Heart right ventricle (tissue), 16 donors: Measurements from ENCODE around the gene RET. TPM values are rescaled to one million over a fixed set of nuclear protein-coding genes. Genes with fewer than 3 reads are reported as not detected.

Experiments
- ATAC-seq, 8 donors: fragments of 200-7000 bp; cut with Tn5 transposase; one replicate each; pipeline ENCODE4 v1.9.1; 2020; ENCODE audit warnings: mild to moderate bottlenecking in 8 of 8, moderate library complexity in 8 of 8, moderate number of reproducible peaks in 1 of 8
- DNase-seq, 2 donors: peaks; one replicate each; pipeline ENCODE4 v3.0.0-alpha.2; 2020
- H3K27ac ChIP-seq, 10 donors: fragments of 200-600 bp; sonication (generic) in 2 of 10; one replicate each; pipeline versions ENCODE4 v1.5.0 to v1.8.0; 2020 to 2022; ENCODE audit warnings: mild to moderate bottlenecking in 3 of 10
- H3K27me3 ChIP-seq, 7 donors: fragments of 200-600 bp; one replicate each; pipeline ENCODE4 v1.8.0; 2021 to 2022; ENCODE audit warnings: mild to moderate bottlenecking in 2 of 7
- H3K36me3 ChIP-seq, 9 donors: fragments of 200-600 bp; sonication (generic) in 1 of 9; one replicate each; pipeline versions ENCODE4 v1.5.0 to v1.8.0; 2020 to 2022; ENCODE audit warnings: mild to moderate bottlenecking in 2 of 9
- H3K4me1 ChIP-seq, 9 donors: fragments of 200-600 bp; sonication (generic) in 1 of 9; one replicate each; pipeline versions ENCODE4 v1.5.0 to v1.8.0; 2020 to 2022; ENCODE audit warnings: mild to moderate bottlenecking in 4 of 9
- H3K4me3 ChIP-seq, 10 donors: fragments of 200-600 bp; sonication (generic) in 2 of 10; one replicate each; pipeline versions ENCODE4 v1.5.0 to v1.8.0; 2020 to 2022; ENCODE audit warnings: mild to moderate bottlenecking in 7 of 10, moderate library complexity in 2 of 10
- H3K9me3 ChIP-seq, 11 donors: fragments of 200-600 bp in 10 of 11; sonication (generic) in 2 of 11; one replicate each; pipeline versions ENCODE4 v1.5.0 to v1.8.0; 2013 to 2022; ENCODE audit warnings: mild to moderate bottlenecking in 2 of 11, control low read depth in 1 of 11, moderate library complexity in 1 of 11
- WGBS, 2 donors: extraction: QIAGEN DNeasy Blood & Tissue Kit; methylation state at CpG; one replicate each; pipeline ENCODE4 v1.1.7; 2013; ENCODE audit warnings: inconsistent platforms in 1 of 2; 5-methylcytosine and 5-hydroxymethylcytosine counted together
- intact Hi-C, 10 donors: fragments of 100-400 bp; cut with DNase I; formaldehyde crosslinking; loops; one replicate each; pipeline versions ENCODE4 v1.11.1 to v1.14.2; 2022
- polyA plus RNA-seq, 2 donors: library from polyadenylated mRNA; stranded (reverse); fragments of 200-250 nt; gene quantifications; one replicate each; pipeline ENCODE4 v1.2.3, GENCODE V29; 2013
- total RNA-seq, 10 donors: library from RNA; stranded (reverse); fragmentation: NEBNext Ultra II Directional in 3 of 10; extraction: Animal tissue kit (Norgen Biotek cat#: 25700) in 3 of 10; gene quantifications; one replicate each; pipeline versions ENCODE4 v1.2.1 to v1.2.4, GENCODE V29; 2021 to 2023
- TF ChIP-seq, protein P1 (sequence below), 9 donors: fragments of 200-600 bp; sonication (generic) in 2 of 9; IDR thresholded peaks; one replicate each; pipeline versions ENCODE4 v1.5.0 to v1.8.0; 2021 to 2022; ENCODE audit warnings: antibody characterized with exemption in 9 of 9, mild to moderate bottlenecking in 5 of 9, moderate library complexity in 1 of 9
- donor health status: Arrhythmogenic right ventricular cardiomyopathy.
- donor health status: ischemic (EF 13 %, LVEDD 7.1; RV severe dilation, severe dysfunction).
- donor health status: healthy with polysubstance abuse.
- donor health status: DM: no; HTN: yes; CAD: no.
- donor health status: DM: no; HTN: no; CAD: no.
- donor health status: ischemic (EF 25% LVEDD 6.9; RV normal size, moderate dysfunction).
- donor health status: ischemic (EF 25% LVEDD 5.7; RV mildly dilated, moderate dysfunction).
- donor health status: healthy.
- donor health status: DM: yes; HTN: yes; CAD: no.
- donor health status: Ischemic cardiomyopathy.
- donor health status: ischemic (EF 35%, LVEDD 5.7; RV mildly dilated, moderate dysfunction).
- donor health status: nonischemic (EF 11% LVEDD 7.7; RV severe dilation, severe dysfunction).
- donor health status: DM: yes; HTN: yes; CAD: no.
- donor health status: PGD.
- donor health status: ischemic (EF 29% LVEDD 5.4; RV normal size, mild dysfunction).
- donor health status: nonischemic (EF 23%, LVEDD 6.1; RV moderate dilation, normal function).

RET gene
- total and polyA plus RNA-seq, 12 donors, result 0.38 to 2.6 (median 1.2) TPM

DNA sequence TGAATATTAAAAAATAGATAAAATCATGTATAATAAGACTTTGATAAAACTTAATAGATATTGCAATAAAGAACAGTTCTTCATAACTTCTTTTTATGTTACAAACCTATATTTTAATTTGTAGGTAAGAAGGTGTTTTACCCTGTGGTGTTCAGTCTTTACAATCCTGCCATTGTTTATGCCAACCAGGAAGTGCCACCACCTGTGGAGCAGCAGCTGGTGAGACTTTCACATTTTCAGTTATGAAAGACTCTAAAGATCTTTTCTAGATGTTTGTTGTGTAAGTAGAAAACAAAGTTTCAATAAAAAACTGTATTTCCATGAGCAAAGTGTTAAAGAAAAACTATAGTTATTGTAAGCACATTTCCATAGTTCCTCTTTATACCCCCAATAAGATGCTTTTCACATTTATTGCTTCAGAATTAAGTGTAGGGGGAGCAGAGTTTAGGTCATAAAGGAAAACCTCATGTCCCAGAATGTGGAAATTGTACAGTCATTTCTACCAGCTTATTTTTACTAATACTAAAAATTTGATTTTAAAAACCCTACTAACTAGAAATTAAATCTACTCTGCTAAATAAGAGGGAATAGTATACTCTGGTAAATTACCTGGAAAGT is 90.1 kb downstream of the RET start:
- ATAC-seq, result no peak
- intact Hi-C loops, result no loop called here
- TF ChIP-seq, protein P1, sequence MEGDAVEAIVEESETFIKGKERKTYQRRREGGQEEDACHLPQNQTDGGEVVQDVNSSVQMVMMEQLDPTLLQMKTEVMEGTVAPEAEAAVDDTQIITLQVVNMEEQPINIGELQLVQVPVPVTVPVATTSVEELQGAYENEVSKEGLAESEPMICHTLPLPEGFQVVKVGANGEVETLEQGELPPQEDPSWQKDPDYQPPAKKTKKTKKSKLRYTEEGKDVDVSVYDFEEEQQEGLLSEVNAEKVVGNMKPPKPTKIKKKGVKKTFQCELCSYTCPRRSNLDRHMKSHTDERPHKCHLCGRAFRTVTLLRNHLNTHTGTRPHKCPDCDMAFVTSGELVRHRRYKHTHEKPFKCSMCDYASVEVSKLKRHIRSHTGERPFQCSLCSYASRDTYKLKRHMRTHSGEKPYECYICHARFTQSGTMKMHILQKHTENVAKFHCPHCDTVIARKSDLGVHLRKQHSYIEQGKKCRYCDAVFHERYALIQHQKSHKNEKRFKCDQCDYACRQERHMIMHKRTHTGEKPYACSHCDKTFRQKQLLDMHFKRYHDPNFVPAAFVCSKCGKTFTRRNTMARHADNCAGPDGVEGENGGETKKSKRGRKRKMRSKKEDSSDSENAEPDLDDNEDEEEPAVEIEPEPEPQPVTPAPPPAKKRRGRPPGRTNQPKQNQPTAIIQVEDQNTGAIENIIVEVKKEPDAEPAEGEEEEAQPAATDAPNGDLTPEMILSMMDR (IDR thresholded peaks at IDR 0.05), result no peak
- peaks cover 0 to 92% (median under 1%) of the 10 kb centered on the region in 9 donors for H3K36me3 ChIP-seq
- peaks cover 0 to 28% (median 0%) of the 10 kb centered on the region in 9 donors for H3K4me1 ChIP-seq
- no peaks in the 10 kb centered on the region for H3K9me3 ChIP-seq
- H3K27me3 ChIP-seq, result no peaks in the 10 kb centered on the region
- no peak overlapping the region for H3K27ac ChIP-seq
- no peak overlapping the region for H3K4me3 ChIP-seq
- DNase-seq, result no peak

DNA sequence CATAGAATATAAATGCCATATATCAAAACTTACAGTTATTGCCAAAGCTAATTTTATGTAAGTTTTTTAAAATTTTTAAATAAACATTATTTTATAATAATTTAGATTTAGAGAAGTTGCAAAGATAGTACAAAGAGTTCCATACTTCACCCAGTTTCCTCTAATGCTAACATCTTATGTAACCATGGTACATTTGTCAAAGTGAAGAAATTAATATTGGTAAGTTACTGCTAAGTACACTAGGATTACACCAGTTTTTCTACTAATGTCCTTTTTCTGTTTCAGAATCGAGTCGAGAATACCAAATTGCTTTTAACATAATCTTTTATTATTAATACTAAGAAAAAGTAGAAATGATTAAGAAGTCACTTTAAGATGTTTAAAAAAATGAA is 90.6 kb downstream of the RET start:
- no peak for DNase-seq
- Histone ChIP-seq H3K9me3 (no peaks in the 10 kb centered on the region), H3K4me3 (no peak overlapping the region), H3K36me3 (peaks cover 0 to 92% (median 0%) of the 10 kb centered on the region in 9 donors), H3K27me3 (no peaks in the 10 kb centered on the region), H3K4me1 (peaks cover 0 to 31% (median 0%) of the 10 kb centered on the region in 9 donors), H3K27ac (no peak overlapping the region)
- WGBS, 2 donors, result 69 to 100% methylated on average over 2 of the region's 2 CpGs
- ATAC-seq, result no peak
- intact Hi-C loops, result no loop called here
- TF ChIP-seq, protein P1 (IDR thresholded peaks at IDR 0.05), result no peak

DNA sequence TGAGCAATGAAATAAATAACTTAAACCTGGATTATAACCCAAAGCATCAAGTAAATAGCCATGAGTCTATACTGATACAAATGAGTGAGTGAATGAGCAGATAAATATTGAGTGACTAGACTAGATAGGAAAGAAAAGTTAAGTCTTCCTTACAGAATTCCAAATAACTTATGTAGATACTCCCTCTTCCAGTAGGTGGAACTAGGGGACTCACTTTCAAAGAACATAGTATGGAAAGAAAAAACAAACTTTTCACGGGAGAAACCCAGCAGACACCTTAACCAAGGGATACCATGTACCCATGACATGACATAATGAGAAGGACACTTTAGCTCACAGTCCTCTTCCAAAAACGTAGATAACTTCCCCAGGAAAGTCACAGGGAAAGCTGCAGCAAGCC is 93.6 kb downstream of the RET start:
- no peaks in the 10 kb centered on the region for H3K27me3 ChIP-seq
- peaks cover 0 to 86% (median 3%) of the 10 kb centered on the region in 9 donors for H3K36me3 ChIP-seq
- no peak overlapping the region for H3K4me3 ChIP-seq
- intact Hi-C loops, result no loop called here
- H3K27ac ChIP-seq, result peak overlapping the region in 1 of 10 donors; percentile 22
- DNase-seq, result no peak
- TF ChIP-seq, protein P1 (IDR thresholded peaks at IDR 0.05), result no peak
- 58 to 84% methylated on average over 2 of the region's 2 CpGs for WGBS, 2 donors
- H3K9me3 ChIP-seq, result no peaks in the 10 kb centered on the region
- no peak for ATAC-seq
- H3K4me1 ChIP-seq, result peaks cover 0 to 36% (median 0%) of the 10 kb centered on the region in 9 donors

DNA sequence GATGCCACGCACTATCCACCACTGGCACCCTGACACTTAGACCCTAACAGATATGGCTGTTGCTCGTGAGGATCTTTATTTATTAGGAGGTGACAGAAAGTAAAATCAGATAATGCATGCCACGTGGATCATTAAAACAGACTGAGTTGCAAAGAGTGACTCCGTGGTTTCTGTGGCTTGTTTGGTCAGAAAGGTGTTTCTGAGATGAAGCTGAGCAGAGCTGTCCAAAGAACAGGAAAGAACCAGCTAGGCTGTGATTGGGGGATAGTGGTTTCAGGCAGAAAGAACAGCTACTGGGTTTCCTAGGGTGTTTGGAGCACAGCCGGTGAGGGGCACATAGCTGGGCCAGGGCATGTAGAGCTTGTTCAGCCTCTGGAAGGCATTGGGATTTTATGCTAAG is 95.8 kb downstream of the RET start:
- intact Hi-C loops, result no loop called here
- TF ChIP-seq, protein P1 (IDR thresholded peaks at IDR 0.05), result no peak

More for the DNA sequence above, 95.8 kb downstream of the RET start:
- peaks cover 0 to 97% (median 15%) of the 10 kb centered on the region in 9 donors for H3K36me3 ChIP-seq
- no peaks in the 10 kb centered on the region for H3K27me3 ChIP-seq
- H3K27ac ChIP-seq, result no peak overlapping the region
- peaks cover 0 to 21% (median 0%) of the 10 kb centered on the region in 9 donors for H3K4me1 ChIP-seq
- no peak for DNase-seq
- no peak overlapping the region for H3K4me3 ChIP-seq
- no peak for ATAC-seq
- H3K9me3 ChIP-seq, result no peaks in the 10 kb centered on the region
- 94 to 95% methylated on average over 5 of the region's 5 CpGs for WGBS, 2 donors
